SK-N-SH treated with all-trans-retinoic acid at 6 μM for 48 hours (cell line): ENCODE measurements around the gene ELOVL2.

Source experiments
- ATAC-seq: fragments of 200-7000 bp; cut with Tn5 transposase; 3 replicates; pipeline ENCODE4 v1.9.1; 2020; ENCODE audit warnings: mild to moderate bottlenecking, moderate library complexity
- ARNTL ChIP-seq: fragments of 450-650 bp; formaldehyde crosslinking; IDR thresholded peaks from 2 replicates; pipeline ENCODE4 v1.5.0; 2020; ENCODE audit warnings: low read depth, mild to moderate bottlenecking, moderate library complexity, borderline replicate concordance
- BACH2 ChIP-seq: fragments of 250-450 bp; sonication (Bioruptor Pico); IDR thresholded peaks from 2 replicates; pipeline ENCODE4 v1.9.0; 2021; ENCODE audit warnings: mild to moderate bottlenecking, borderline replicate concordance
- CREB5 ChIP-seq: fragments of 250-450 bp; sonication (Bioruptor Pico); IDR thresholded peaks from 2 replicates; pipeline ENCODE4 v1.5.1; 2020; ENCODE audit warnings: low read depth, mild to moderate bottlenecking, moderate library complexity
- CSDC2 ChIP-seq: fragments of 250-450 bp; sonication (Bioruptor Pico); IDR thresholded peaks from 2 replicates; pipeline ENCODE4 v1.5.0; 2020; ENCODE audit warnings: mild to moderate bottlenecking, moderate library complexity
- CSRNP3 ChIP-seq: fragments of 250-450 bp; sonication (Bioruptor Pico); IDR thresholded peaks from 2 replicates; pipeline ENCODE4 v1.5.1; 2021; ENCODE audit warnings: mild to moderate bottlenecking, moderate library complexity
- ESRRG ChIP-seq: fragments of 250-450 bp; sonication (Bioruptor Pico); IDR thresholded peaks from 2 replicates; pipeline ENCODE4 v1.6.1; 2021; ENCODE audit warnings: mild to moderate bottlenecking
- ISL1 ChIP-seq: fragments of 250-450 bp; sonication (Bioruptor Pico); IDR thresholded peaks from 2 replicates; pipeline ENCODE4 v2.1.2; 2022; ENCODE audit warnings: mild to moderate bottlenecking, moderate library complexity
- OSR1 ChIP-seq: fragments of 250-450 bp; sonication (Bioruptor Pico); IDR thresholded peaks from 2 replicates; pipeline ENCODE4 v1.8.0; 2022; ENCODE audit warnings: moderate library complexity, mild to moderate bottlenecking, inconsistent platforms
- PATZ1 ChIP-seq: fragments of 250-450 bp; sonication (Bioruptor Pico); IDR thresholded peaks from 2 replicates; pipeline ENCODE4 v1.8.0; 2020; ENCODE audit warnings: mild to moderate bottlenecking, moderate library complexity, borderline replicate concordance
- POU6F1 ChIP-seq: fragments of 250-450 bp; sonication (Bioruptor Pico); IDR thresholded peaks from 2 replicates; pipeline ENCODE4 v1.8.0; 2021; ENCODE audit warnings: low read depth, mild to moderate bottlenecking, moderate library complexity, borderline replicate concordance
- PPARA ChIP-seq: fragments of 250-450 bp; sonication (Bioruptor Pico); IDR thresholded peaks from 2 replicates; pipeline ENCODE4 v1.5.0; 2020; ENCODE audit warnings: mild to moderate bottlenecking, borderline replicate concordance
- TOX ChIP-seq: fragments of 250-450 bp; sonication (Bioruptor Pico); IDR thresholded peaks from 2 replicates; pipeline ENCODE4 v1.8.0; 2021; ENCODE audit warnings: mild to moderate bottlenecking, moderate library complexity, borderline replicate concordance
- TSHZ2 ChIP-seq: fragments of 250-450 bp; sonication (Bioruptor Pico); IDR thresholded peaks from 2 replicates; pipeline ENCODE4 v1.5.0; 2020; ENCODE audit warnings: mild to moderate bottlenecking, moderate library complexity
- ZC3H10 ChIP-seq: fragments of 250-450 bp; sonication (Bioruptor Pico); IDR thresholded peaks from 2 replicates; pipeline ENCODE4 v1.5.1; 2021; ENCODE audit warnings: mild to moderate bottlenecking, moderate library complexity
- ZFP3 ChIP-seq: fragments of 250-450 bp; sonication (Bioruptor Pico); IDR thresholded peaks from 2 replicates; pipeline ENCODE4 v1.5.0; 2020; ENCODE audit warnings: mild to moderate bottlenecking, moderate library complexity
- ZFP30 ChIP-seq: fragments of 450-650 bp; formaldehyde crosslinking; IDR thresholded peaks from 2 replicates; pipeline ENCODE4 v1.5.0; 2022; ENCODE audit warnings: mild to moderate bottlenecking, moderate library complexity
- ZNF565 ChIP-seq: fragments of 450-650 bp; formaldehyde crosslinking; conservative IDR thresholded peaks from 2 replicates; pipeline ENCODE4 v1.5.0; 2020; ENCODE audit warnings: low read depth, mild to moderate bottlenecking, moderate library complexity
- ZNF70 ChIP-seq: fragments of 450-650 bp; formaldehyde crosslinking; IDR thresholded peaks from 2 replicates; pipeline ENCODE4 v1.5.0; 2020; ENCODE audit warnings: mild to moderate bottlenecking, moderate library complexity
- ZNF8 ChIP-seq: fragments of 450-650 bp; formaldehyde crosslinking; IDR thresholded peaks from 2 replicates; pipeline ENCODE4 v1.5.0; 2020; ENCODE audit warnings: mild to moderate bottlenecking, moderate library complexity

The ELOVL2 gene

GRCh38 chr6:10951675-10952282 is 92.3 kb downstream of the ELOVL2 start:
- peak; percentile 89 for ATAC-seq
- TF ChIP-seq ZFP30 (CRISPR knock-in tag) (no peak), CSDC2 (no peak), TOX (no peak), POU6F1 (CRISPR knock-in tag) (no peak), PATZ1 (CRISPR knock-in tag) (no peak), ARNTL (CRISPR knock-in tag) (no peak), ISL1 (CRISPR knock-in tag) (no peak), CREB5 (CRISPR knock-in tag) (no peak), ZNF8 (CRISPR knock-in tag) (no peak), CSRNP3 (no peak), ESRRG (CRISPR knock-in tag) (no peak), OSR1 (CRISPR knock-in tag) (no peak)

GRCh38 chr6:10949579-10950490 is 94.3 kb downstream of the ELOVL2 start:
- ATAC-seq, result no peak
- TF ChIP-seq CREB5 (CRISPR knock-in tag) (no peak), ZC3H10 (no peak), OSR1 (CRISPR knock-in tag) (no peak), ZNF70 (CRISPR knock-in tag) (no peak), ZFP3 (CRISPR knock-in tag) (no peak), TSHZ2 (CRISPR knock-in tag) (no peak), BACH2 (no peak), PATZ1 (CRISPR knock-in tag) (no peak), ZNF8 (CRISPR knock-in tag) (no peak), ZNF565 (CRISPR knock-in tag) (no peak), ESRRG (CRISPR knock-in tag) (no peak), POU6F1 (CRISPR knock-in tag) (no peak), ISL1 (CRISPR knock-in tag) (no peak), CSRNP3 (no peak), ZFP30 (CRISPR knock-in tag) (no peak), CSDC2 (no peak), PPARA (CRISPR knock-in tag) (no peak), ARNTL (CRISPR knock-in tag) (no peak), TOX (no peak)
